Activated T-helper 17 cell treated with anti-CD3 and anti-CD28 coated beads, Interleukin-2, amount 50 U/mL, for 72 hours (primary cell): ENCODE results near the gene ARL8A. TPM values are rescaled to one million over a fixed set of nuclear protein-coding genes. Genes with fewer than 3 reads are reported as not detected.
"Not testable (repeated sequence)": the region's sequence is repeated elsewhere in the genome, so short reads cannot be mapped to it uniquely, and the experiment has no call there.

ENCODE experiments used
- ATAC-seq: fragments of 150-1000 bp; cut with Tn5 transposase; replicated peaks from 2 replicates; pipeline ENCODE4 v1.10.0; 2021; ENCODE audit warnings: mild to moderate bottlenecking, moderate library complexity
- H3K27ac Mint-ChIP-seq: one replicate; pipeline ENCODE4 v1.8.0; 2022; ENCODE audit warnings: mixed read lengths
- H3K27me3 Mint-ChIP-seq: one replicate; pipeline ENCODE4 v1.8.0; 2022; ENCODE audit warnings: mixed read lengths
- H3K36me3 Mint-ChIP-seq: one replicate; pipeline ENCODE4 v1.8.0; 2022; ENCODE audit warnings: low read depth, mild to moderate bottlenecking, mixed read lengths
- H3K4me1 Mint-ChIP-seq: one replicate; pipeline ENCODE4 v1.8.0; 2022; ENCODE audit warnings: mixed read lengths
- H3K4me3 Mint-ChIP-seq: one replicate; pipeline ENCODE4 v1.8.0; 2022; ENCODE audit warnings: mild to moderate bottlenecking, mixed read lengths
- H3K9me3 Mint-ChIP-seq: one replicate; pipeline ENCODE4 v1.8.0; 2022; ENCODE audit warnings: mixed read lengths
- total RNA-seq, 2 donors: library from RNA; stranded (reverse); gene quantifications; one replicate each; pipeline ENCODE4 v1.2.3, GENCODE V29; 2022

ARL8A gene
- total RNA-seq, 2 donors from 2014 or later: 43.6 to 51.4 TPM

- H3K4me1 Mint-ChIP-seq: no peaks in the 10 kb centered on the region
- ATAC-seq: no peak
- no peak overlapping the region for H3K4me3 Mint-ChIP-seq
- H3K27ac Mint-ChIP-seq: no peak overlapping the region
- peaks cover 14% of the 10 kb centered on the region for H3K36me3 Mint-ChIP-seq
- H3K27me3 Mint-ChIP-seq: peaks cover 10% of the 10 kb centered on the region
- H3K9me3 Mint-ChIP-seq: no peaks in the 10 kb centered on the region
Observed at GRCh38 chr1:202127836-202128622, 16.5 kb downstream of the ARL8A start.

- Mint-ChIP-seq H3K4me3 (no peak overlapping the region), H3K36me3 (peaks cover 4% of the 10 kb centered on the region), H3K4me1 (no peaks in the 10 kb centered on the region), H3K9me3 (no peaks in the 10 kb centered on the region), H3K27me3 (peaks cover 10% of the 10 kb centered on the region), H3K27ac (no peak overlapping the region)
- no peak for ATAC-seq
Observed at GRCh38 chr1:202127061-202127460, 17.5 kb downstream of the ARL8A start.

GRCh38 chr1:202126426-202126825 lies 18.1 kb downstream of the ARL8A start:
- Mint-ChIP-seq H3K36me3 (no peaks in the 10 kb centered on the region), H3K27ac (no peak overlapping the region), H3K4me3 (no peak overlapping the region), H3K4me1 (no peaks in the 10 kb centered on the region), H3K27me3 (peaks cover 16% of the 10 kb centered on the region), H3K9me3 (no peaks in the 10 kb centered on the region)
- ATAC-seq: no peak

- no peaks in the 10 kb centered on the region for H3K36me3 Mint-ChIP-seq
- H3K4me1 Mint-ChIP-seq: no peaks in the 10 kb centered on the region
- ATAC-seq: no peak
- H3K9me3 Mint-ChIP-seq: no peaks in the 10 kb centered on the region
- H3K27ac Mint-ChIP-seq: no peak overlapping the region
- peaks cover 19% of the 10 kb centered on the region for H3K27me3 Mint-ChIP-seq
- H3K4me3 Mint-ChIP-seq: no peak overlapping the region
Observed at GRCh38 chr1:202125611-202126010, 18.9 kb downstream of the ARL8A start.

- ATAC-seq: no peak
- Mint-ChIP-seq H3K4me3 (no peak overlapping the region), H3K9me3 (no peaks in the 10 kb centered on the region), H3K27me3 (peaks cover 19% of the 10 kb centered on the region), H3K4me1 (no peaks in the 10 kb centered on the region), H3K27ac (no peak overlapping the region), H3K36me3 (no peaks in the 10 kb centered on the region)
Observed at GRCh38 chr1:202124142-202124541, 20.4 kb downstream of the ARL8A start.

GRCh38 chr1:202123336-202123813 lies 21.2 kb downstream of the ARL8A start:
- Mint-ChIP-seq H3K4me3 (no peak overlapping the region), H3K27ac (no peak overlapping the region), H3K36me3 (no peaks in the 10 kb centered on the region), H3K27me3 (peaks cover 19% of the 10 kb centered on the region), H3K9me3 (no peaks in the 10 kb centered on the region), H3K4me1 (no peaks in the 10 kb centered on the region)
- ATAC-seq: no peak

- no peaks in the 10 kb centered on the region for H3K4me1 Mint-ChIP-seq
- no peak within 1 kb of the TSS for H3K27ac Mint-ChIP-seq
- peaks cover 19% of the 10 kb centered on the region for H3K27me3 Mint-ChIP-seq
- no peaks in the 10 kb centered on the region for H3K36me3 Mint-ChIP-seq
- ATAC-seq: no peak
- H3K9me3 Mint-ChIP-seq: no peaks in the 10 kb centered on the region
- no peak within 1 kb of the TSS for H3K4me3 Mint-ChIP-seq
Observed at GRCh38 chr1:202122639-202123335, 21.8 kb downstream of the ARL8A start, which contains the start of gene GPR37L1. GPR37L1 (plus strand) TSS chr1:202122917; CDS start chr1:202122964, 47 bp downstream.

- peak; percentile 44 for ATAC-seq
- H3K9me3 Mint-ChIP-seq: no peaks in the 10 kb centered on the region
- peaks cover 15% of the 10 kb centered on the region for H3K27me3 Mint-ChIP-seq
- no peaks in the 10 kb centered on the region for H3K36me3 Mint-ChIP-seq
- H3K4me3 Mint-ChIP-seq: no peak overlapping the region
- H3K4me1 Mint-ChIP-seq: no peaks in the 10 kb centered on the region
- H3K27ac Mint-ChIP-seq: peak overlapping the region; percentile 25
Observed at GRCh38 chr1:202121006-202121405, 23.5 kb downstream of the ARL8A start.

- no peaks in the 10 kb centered on the region for H3K4me1 Mint-ChIP-seq
Observed at GRCh38 chr1:202117898-202118371, 26.6 kb downstream of the ARL8A start.

GRCh38 chr1:202116287-202116686 lies 28.2 kb downstream of the ARL8A start:
- no peaks in the 10 kb centered on the region for H3K4me1 Mint-ChIP-seq
- H3K9me3 Mint-ChIP-seq: no peaks in the 10 kb centered on the region
- H3K4me3 Mint-ChIP-seq: no peak overlapping the region
- no peak overlapping the region for H3K27ac Mint-ChIP-seq
- H3K27me3 Mint-ChIP-seq: peaks cover 2% of the 10 kb centered on the region
- H3K36me3 Mint-ChIP-seq: no peaks in the 10 kb centered on the region
- ATAC-seq: no peak

More at GRCh38 chr1:202117898-202118371, 26.6 kb downstream of the ARL8A start:
- no peak for ATAC-seq
- Mint-ChIP-seq H3K27me3 (peaks cover 9% of the 10 kb centered on the region), H3K27ac (no peak overlapping the region), H3K36me3 (no peaks in the 10 kb centered on the region), H3K4me3 (no peak overlapping the region), H3K9me3 (no peaks in the 10 kb centered on the region)

GRCh38 chr1:202113690-202114300 lies 30.7 kb downstream of the ARL8A start:
- Mint-ChIP-seq H3K4me3 (no peak overlapping the region), H3K9me3 (no peaks in the 10 kb centered on the region), H3K4me1 (no peaks in the 10 kb centered on the region), H3K27me3 (no peaks in the 10 kb centered on the region), H3K36me3 (no peaks in the 10 kb centered on the region), H3K27ac (no peak overlapping the region)
- peak; percentile 22 for ATAC-seq

- no peaks in the 10 kb centered on the region for H3K9me3 Mint-ChIP-seq
- no peaks in the 10 kb centered on the region for H3K36me3 Mint-ChIP-seq
- no peaks in the 10 kb centered on the region for H3K4me1 Mint-ChIP-seq
- H3K4me3 Mint-ChIP-seq: no peak overlapping the region
- H3K27me3 Mint-ChIP-seq: no peaks in the 10 kb centered on the region
- no peak for ATAC-seq
- H3K27ac Mint-ChIP-seq: no peak overlapping the region
Observed at GRCh38 chr1:202112859-202113689, 31.5 kb downstream of the ARL8A start.

GRCh38 chr1:202111589-202111988 lies 32.9 kb downstream of the ARL8A start:
- H3K27ac Mint-ChIP-seq, H3K27me3 Mint-ChIP-seq, H3K9me3 Mint-ChIP-seq, H3K4me3 Mint-ChIP-seq, H3K4me1 Mint-ChIP-seq, H3K36me3 Mint-ChIP-seq, ATAC-seq: not testable (repeated sequence)

- ATAC-seq: no peak
- Mint-ChIP-seq H3K27ac (no peak overlapping the region), H3K9me3 (no peaks in the 10 kb centered on the region), H3K27me3 (no peaks in the 10 kb centered on the region), H3K36me3 (no peaks in the 10 kb centered on the region), H3K4me3 (no peak overlapping the region), H3K4me1 (no peaks in the 10 kb centered on the region)
Observed at GRCh38 chr1:202110977-202111376, 33.6 kb downstream of the ARL8A start.
